ENCODE data around the gene PEX1. TPM values are rescaled to one million over a fixed set of nuclear protein-coding genes. Genes with fewer than 3 reads are reported as not detected.
A peak's percentile ranks its signal among the peaks of the same experiment; 100 is the strongest.

PEX1 gene
- total and polyA plus RNA-seq, 9 of the 15 experiments (the other 6 are each of a cell fraction or from before 2014, with no cell fraction given) = 9.4 to 32.2 (median 19.9) TPM

DNA sequence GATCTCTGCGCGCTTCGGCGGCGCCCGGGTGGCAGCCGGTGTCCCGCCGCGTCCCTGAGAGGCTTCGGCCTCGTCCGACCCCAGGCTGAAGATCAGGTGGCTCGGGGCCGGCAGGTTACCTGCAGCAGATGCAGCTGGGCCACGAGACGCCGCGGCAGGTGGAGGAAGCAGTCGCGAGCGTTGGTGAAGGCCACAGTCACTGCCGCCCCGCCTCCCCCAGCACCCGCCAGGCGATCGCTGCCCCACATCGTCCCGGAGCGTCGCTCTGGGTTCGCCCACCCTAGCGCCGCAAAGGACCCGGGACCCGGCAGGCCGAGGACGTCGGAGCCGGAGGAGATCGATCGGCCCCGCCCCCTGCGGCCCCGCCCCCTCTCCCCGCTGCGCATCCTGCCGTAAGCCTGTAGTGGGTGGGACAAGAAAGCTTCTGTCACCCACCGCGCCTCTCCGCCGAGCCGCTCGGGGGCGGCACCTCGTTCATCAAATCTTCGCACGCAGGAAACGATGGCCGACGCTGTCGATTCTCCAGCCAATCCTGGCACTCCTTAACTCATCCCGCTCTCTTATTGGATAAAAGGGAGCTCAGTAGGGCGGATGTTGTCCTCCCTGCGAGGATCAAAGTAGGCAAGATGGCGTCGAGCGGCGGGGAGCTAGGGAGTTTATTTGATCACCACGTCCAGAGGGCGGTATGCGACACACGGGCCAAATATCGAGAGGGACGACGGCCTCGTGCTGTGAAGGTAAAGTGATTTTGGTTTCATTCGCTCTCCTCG, at the start of gene PEX1, which contains the start of gene RBM48 (continued):
- TF ChIP-seq TSHZ1 (CRISPR knock-in tag; IDR thresholded peaks at IDR 0.05) = no peak
- no peak for TF ChIP-seq BDP1 (IDR thresholded peaks at IDR 0.05; ENCODE audit: insufficient read depth, insufficient read length)
- TF ChIP-seq, protein P1, sequence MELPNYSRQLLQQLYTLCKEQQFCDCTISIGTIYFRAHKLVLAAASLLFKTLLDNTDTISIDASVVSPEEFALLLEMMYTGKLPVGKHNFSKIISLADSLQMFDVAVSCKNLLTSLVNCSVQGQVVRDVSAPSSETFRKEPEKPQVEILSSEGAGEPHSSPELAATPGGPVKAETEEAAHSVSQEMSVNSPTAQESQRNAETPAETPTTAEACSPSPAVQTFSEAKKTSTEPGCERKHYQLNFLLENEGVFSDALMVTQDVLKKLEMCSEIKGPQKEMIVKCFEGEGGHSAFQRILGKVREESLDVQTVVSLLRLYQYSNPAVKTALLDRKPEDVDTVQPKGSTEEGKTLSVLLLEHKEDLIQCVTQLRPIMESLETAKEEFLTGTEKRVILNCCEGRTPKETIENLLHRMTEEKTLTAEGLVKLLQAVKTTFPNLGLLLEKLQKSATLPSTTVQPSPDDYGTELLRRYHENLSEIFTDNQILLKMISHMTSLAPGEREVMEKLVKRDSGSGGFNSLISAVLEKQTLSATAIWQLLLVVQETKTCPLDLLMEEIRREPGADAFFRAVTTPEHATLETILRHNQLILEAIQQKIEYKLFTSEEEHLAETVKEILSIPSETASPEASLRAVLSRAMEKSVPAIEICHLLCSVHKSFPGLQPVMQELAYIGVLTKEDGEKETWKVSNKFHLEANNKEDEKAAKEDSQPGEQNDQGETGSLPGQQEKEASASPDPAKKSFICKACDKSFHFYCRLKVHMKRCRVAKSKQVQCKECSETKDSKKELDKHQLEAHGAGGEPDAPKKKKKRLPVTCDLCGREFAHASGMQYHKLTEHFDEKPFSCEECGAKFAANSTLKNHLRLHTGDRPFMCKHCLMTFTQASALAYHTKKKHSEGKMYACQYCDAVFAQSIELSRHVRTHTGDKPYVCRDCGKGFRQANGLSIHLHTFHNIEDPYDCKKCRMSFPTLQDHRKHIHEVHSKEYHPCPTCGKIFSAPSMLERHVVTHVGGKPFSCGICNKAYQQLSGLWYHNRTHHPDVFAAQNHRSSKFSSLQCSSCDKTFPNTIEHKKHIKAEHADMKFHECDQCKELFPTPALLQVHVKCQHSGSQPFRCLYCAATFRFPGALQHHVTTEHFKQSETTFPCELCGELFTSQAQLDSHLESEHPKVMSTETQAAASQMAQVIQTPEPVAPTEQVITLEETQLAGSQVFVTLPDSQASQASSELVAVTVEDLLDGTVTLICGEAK (IDR thresholded peaks at IDR 0.05) = peak; percentile 98
- TF ChIP-seq, protein P1 (CRISPR knock-in tag; IDR thresholded peaks at IDR 0.05) = no peak
- no peak for TF ChIP-seq ZNF121 (CRISPR knock-in tag; conservative IDR thresholded peaks at IDR 0.05)
- TF ChIP-seq FOXA3 (CRISPR knock-in tag; conservative IDR thresholded peaks at IDR 0.05 in 1 of 2, IDR thresholded peaks at IDR 0.05 in 1 of 2) = no peak
- TF ChIP-seq FOXK2 (conservative IDR thresholded peaks at IDR 0.05 in 1 of 2, IDR thresholded peaks at IDR 0.05 in 1 of 2; ENCODE audit: low read depth in 2 of 2) = peak; percentile 99 to 100
- peak; percentile 92 for TF ChIP-seq POLR2AphosphoS5 (IDR thresholded peaks at IDR 0.05; ENCODE audit: control insufficient read depth, insufficient read depth, low read depth, low read length)
- TF ChIP-seq, protein P2, sequence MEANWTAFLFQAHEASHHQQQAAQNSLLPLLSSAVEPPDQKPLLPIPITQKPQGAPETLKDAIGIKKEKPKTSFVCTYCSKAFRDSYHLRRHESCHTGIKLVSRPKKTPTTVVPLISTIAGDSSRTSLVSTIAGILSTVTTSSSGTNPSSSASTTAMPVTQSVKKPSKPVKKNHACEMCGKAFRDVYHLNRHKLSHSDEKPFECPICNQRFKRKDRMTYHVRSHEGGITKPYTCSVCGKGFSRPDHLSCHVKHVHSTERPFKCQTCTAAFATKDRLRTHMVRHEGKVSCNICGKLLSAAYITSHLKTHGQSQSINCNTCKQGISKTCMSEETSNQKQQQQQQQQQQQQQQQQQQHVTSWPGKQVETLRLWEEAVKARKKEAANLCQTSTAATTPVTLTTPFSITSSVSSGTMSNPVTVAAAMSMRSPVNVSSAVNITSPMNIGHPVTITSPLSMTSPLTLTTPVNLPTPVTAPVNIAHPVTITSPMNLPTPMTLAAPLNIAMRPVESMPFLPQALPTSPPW (CRISPR knock-in tag; IDR thresholded peaks at IDR 0.05) = peak; percentile 90
- TF ChIP-seq MCM3 (IDR thresholded peaks at IDR 0.05) = no peak
- no peak; the same call in 1 of the 2 replicates for TF ChIP-seq HLTF (IDR thresholded peaks at IDR 0.05)
- TF ChIP-seq ELF2 (CRISPR knock-in tag; IDR thresholded peaks at IDR 0.05) = peak; percentile 79; the same call in 1 of the 2 replicates
- 0 out of 2 replicates have a peak, but pooled peaks have one; percentile 23 for TF ChIP-seq MEF2A (IDR thresholded peaks at IDR 0.05; ENCODE audit: control insufficient read depth, low read depth, low read length)

Measured in K562 (cell line).